ENCODE data around the gene CTTNBP2NL.

GRCh38 chr1:112370996-112371395 is 25.0 kb upstream of the CTTNBP2NL start:
- TF ChIP-seq CTCF (conservative IDR thresholded peaks at IDR 0.05) (no peak), EZH2 (IDR thresholded peaks at IDR 0.05; ENCODE audit: low read depth) (no peak)

Data from PC-9 (cell line).